SK-N-SH (cell line): ENCODE measurements around the gene OAF. TPM values are rescaled to one million over a fixed set of nuclear protein-coding genes. Genes with fewer than 3 reads are reported as not detected.

Source experiments
- CTCF ChIA-PET: fragments of 300-600, 350-600 bp; formaldehyde crosslinking; extraction: SDS; loops from one replicate; lab custom pipeline; 2021; lab: Yijun Ruan, JAX
- POLR2A ChIA-PET: fragments of 350-600 bp; sonication (Branson Sonifier 250); formaldehyde crosslinking; extraction: SDS; loops from one replicate; lab custom pipeline; 2020; ENCODE audit warnings: antibody characterized with exemption, inconsistent platforms; lab: Yijun Ruan, JAX
- DNase-seq: peaks from one replicate; pipeline ENCODE4 v3.0.0; 2012
- H2AFZ ChIP-seq: fragments of 200-600 bp; sonication (generic); 2 replicates; pipeline ENCODE4 v1.8.1; 2016; ENCODE audit warnings: antibody characterized with exemption, mild to moderate bottlenecking, low read depth
- H3F3A ChIP-seq: fragments of 200-600 bp; sonication (generic); replicated peaks from 2 replicates; pipeline ENCODE3; 2016; ENCODE audit warnings: antibody characterized with exemption, mild to moderate bottlenecking; ENCODE audit not compliant: insufficient read depth
- H3K27ac ChIP-seq, 2 experiments: fragments of 200-500 bp in 1 of 2; fragments of 200-600 bp in 1 of 2; sonication (Bioruptor generic) in 1 of 2; sonication (generic), shearing (Covaris generic) in 1 of 2; 2 replicates each; pipeline versions ENCODE4 v1.5.1 to v1.6.1; 2014 to 2016; ENCODE audit warnings: low read depth in 2 of 2, inconsistent platforms in 1 of 2, low read length in 1 of 2, mild to moderate bottlenecking in 1 of 2, mixed read lengths in 1 of 2
- H3K27me3 ChIP-seq: fragments of 200-600 bp; sonication (generic), shearing (Covaris generic); 2 replicates; pipeline ENCODE4 v1.6.1; 2016; ENCODE audit warnings: mixed run types; ENCODE audit not compliant: insufficient read depth
- H3K36me3 ChIP-seq, 2 experiments: fragments of 200-500 bp in 1 of 2; fragments of 200-600 bp in 1 of 2; sonication (Bioruptor generic) in 1 of 2; sonication (generic) in 1 of 2; replicated peaks in 1 of 2; 2 replicates each; pipeline versions ENCODE3 to v1.5.1; 2014 to 2016; ENCODE audit warnings: low read length in 1 of 2, mild to moderate bottlenecking in 1 of 2; ENCODE audit not compliant: insufficient read depth in 2 of 2, control insufficient read depth in 1 of 2
- H3K4me1 ChIP-seq, 2 experiments: fragments of 200-500 bp in 1 of 2; fragments of 200-600 bp in 1 of 2; sonication (Bioruptor generic) in 1 of 2; sonication (generic), shearing (Covaris generic) in 1 of 2; 2 replicates each; pipeline versions ENCODE4 v1.5.1 to v1.6.1; 2014 to 2016; ENCODE audit warnings: low read depth in 1 of 2, low read length in 1 of 2, mixed run types in 1 of 2; ENCODE audit not compliant: insufficient read depth in 2 of 2, control insufficient read depth in 1 of 2
- H3K4me2 ChIP-seq: fragments of 200-600 bp; sonication (generic), shearing (Covaris generic); 2 replicates; pipeline ENCODE4 v1.6.1; 2017; ENCODE audit warnings: mixed run types
- H3K4me3 ChIP-seq, 2 experiments: fragments of 200-500 bp in 1 of 2; fragments of 200-600 bp in 1 of 2; sonication (Bioruptor generic) in 1 of 2; sonication (generic), shearing (Covaris generic) in 1 of 2; 2 replicates each; pipeline versions ENCODE4 v1.5.1 to v1.8.1; 2014 to 2016; ENCODE audit warnings: low read depth in 2 of 2, inconsistent platforms in 1 of 2, low read length in 1 of 2, mild to moderate bottlenecking in 1 of 2, mixed read lengths in 1 of 2, moderate library complexity in 1 of 2
- H3K79me2 ChIP-seq: fragments of 200-600 bp; sonication (generic); 2 replicates; pipeline ENCODE4 v1.8.1; 2017; ENCODE audit warnings: mild to moderate bottlenecking; ENCODE audit not compliant: insufficient read depth
- H3K9ac ChIP-seq: fragments of 200-600 bp; sonication (generic); 2 replicates; pipeline ENCODE4 v1.6.1; 2017; ENCODE audit warnings: mixed run types
- H3K9me2 ChIP-seq: fragments of 200-600 bp; sonication (generic); 2 replicates; pipeline ENCODE4 v1.6.1; 2017; ENCODE audit warnings: mixed run types
- H3K9me3 ChIP-seq: fragments of 200-600 bp; sonication (generic); 2 replicates; pipeline ENCODE4 v1.6.1; 2017; ENCODE audit warnings: mixed run types, mild to moderate bottlenecking, moderate library complexity
- H4K20me1 ChIP-seq: fragments of 200-600 bp; sonication (generic); 2 replicates; pipeline ENCODE4 v1.6.1; 2017; ENCODE audit warnings: mild to moderate bottlenecking, mixed run types; ENCODE audit not compliant: insufficient read depth
- CHD2 ChIP-seq: fragments of 150-350 bp; IDR thresholded peaks from 2 replicates; pipeline ENCODE4 v1.6.1; 2018; ENCODE audit warnings: low read length; ENCODE audit not compliant: partially characterized antibody
- ELF1 ChIP-seq: IDR thresholded peaks from 2 replicates; pipeline ENCODE4 v1.4.0; 2012
- EP300 ChIP-seq, 2 experiments: IDR thresholded peaks; 2 replicates each; pipeline versions ENCODE4 v1.4.0 to v1.6.1; 2012; ENCODE audit warnings: borderline replicate concordance in 1 of 2, low read depth in 1 of 2, low read length in 1 of 2
- EZH2phosphoT487 ChIP-seq: fragments of 200-600 bp; sonication (generic); IDR thresholded peaks from 2 replicates; pipeline ENCODE4 v1.6.1; 2017; ENCODE audit warnings: low read depth, mixed run types, mild to moderate bottlenecking, antibody characterized with exemption, moderate library complexity, borderline replicate concordance
- FOSL2 ChIP-seq: IDR thresholded peaks from 2 replicates; pipeline ENCODE4 v1.4.0; 2012; ENCODE audit warnings: low read depth, mild to moderate bottlenecking, moderate library complexity, borderline replicate concordance
- FOXJ3 ChIP-seq: sonication (generic); formaldehyde crosslinking; IDR thresholded peaks from 2 replicates; pipeline ENCODE4 v1.5.1; 2020; ENCODE audit warnings: mild to moderate bottlenecking, missing genetic modification reagents
- FOXM1 ChIP-seq: IDR thresholded peaks from 2 replicates; pipeline ENCODE4 v1.4.0; 2012; ENCODE audit warnings: low read depth, mild to moderate bottlenecking
- IRF3 ChIP-seq: fragments of 150-350 bp; IDR thresholded peaks from 2 replicates; pipeline ENCODE4 v1.6.1; 2016; ENCODE audit warnings: mild to moderate bottlenecking, low read depth, low read length
- JUND ChIP-seq: IDR thresholded peaks from 2 replicates; pipeline ENCODE4 v1.4.0; 2012
- MEF2A ChIP-seq: IDR thresholded peaks from 2 replicates; pipeline ENCODE4 v1.4.0; 2012; ENCODE audit warnings: low read depth, borderline replicate concordance
- NRF1 ChIP-seq: IDR thresholded peaks from 2 replicates; pipeline ENCODE4 v1.6.1; 2012; ENCODE audit warnings: low read depth, mild to moderate bottlenecking, low read length
- PBX3 ChIP-seq: IDR thresholded peaks from 2 replicates; pipeline ENCODE4; 2012
- POLR2AphosphoS5 ChIP-seq: IDR thresholded peaks from 2 replicates; pipeline ENCODE4 v1.6.1; 2012; ENCODE audit warnings: low read depth, low read length
- RAD21 ChIP-seq: IDR thresholded peaks from 2 replicates; pipeline ENCODE4 v1.6.1; 2012; ENCODE audit warnings: mild to moderate bottlenecking, low read length
- RXRA ChIP-seq: IDR thresholded peaks from 2 replicates; pipeline ENCODE4 v1.4.0; 2012; ENCODE audit warnings: low read depth, mild to moderate bottlenecking, borderline replicate concordance
- SIN3A ChIP-seq: IDR thresholded peaks from 2 replicates; pipeline ENCODE4 v1.6.1; 2012; ENCODE audit warnings: low read depth, mild to moderate bottlenecking, low read length, moderate library complexity, borderline replicate concordance
- SMC3 ChIP-seq: IDR thresholded peaks from 2 replicates; pipeline ENCODE4 v1.6.1; 2012; ENCODE audit warnings: low read depth, low read length, improper control_type of control experiment
- TEAD4 ChIP-seq: IDR thresholded peaks from 2 replicates; pipeline ENCODE4 v1.4.0; 2012; ENCODE audit warnings: mild to moderate bottlenecking, borderline replicate concordance; ENCODE audit not compliant: insufficient read depth
- WGBS: methylation state at CpG from one replicate; pipeline ENCODE4 v1.1.6; 2017; ENCODE audit warnings: low lambda C conversion rate; 5-methylcytosine and 5-hydroxymethylcytosine counted together
- polyA plus RNA-seq, 3 experiments: library from polyadenylated mRNA; depleted of rRNA; stranded (reverse); fragments of >200 nt; gene quantifications; 2 replicates each; pipeline ENCODE4 v1.2.3, GENCODE V29; 2012
- TF ChIP-seq, protein P1 (sequence below): fragments of 200-600 bp; sonication (generic); IDR thresholded peaks from 2 replicates; pipeline ENCODE4 v1.6.1; 2017; ENCODE audit warnings: antibody characterized with exemption, mild to moderate bottlenecking, moderate library complexity

Gene OAF
- polyA plus RNA-seq, 1 of the 3 experiments (the other 2 are of a cell fraction): 28.0 TPM

DNA sequence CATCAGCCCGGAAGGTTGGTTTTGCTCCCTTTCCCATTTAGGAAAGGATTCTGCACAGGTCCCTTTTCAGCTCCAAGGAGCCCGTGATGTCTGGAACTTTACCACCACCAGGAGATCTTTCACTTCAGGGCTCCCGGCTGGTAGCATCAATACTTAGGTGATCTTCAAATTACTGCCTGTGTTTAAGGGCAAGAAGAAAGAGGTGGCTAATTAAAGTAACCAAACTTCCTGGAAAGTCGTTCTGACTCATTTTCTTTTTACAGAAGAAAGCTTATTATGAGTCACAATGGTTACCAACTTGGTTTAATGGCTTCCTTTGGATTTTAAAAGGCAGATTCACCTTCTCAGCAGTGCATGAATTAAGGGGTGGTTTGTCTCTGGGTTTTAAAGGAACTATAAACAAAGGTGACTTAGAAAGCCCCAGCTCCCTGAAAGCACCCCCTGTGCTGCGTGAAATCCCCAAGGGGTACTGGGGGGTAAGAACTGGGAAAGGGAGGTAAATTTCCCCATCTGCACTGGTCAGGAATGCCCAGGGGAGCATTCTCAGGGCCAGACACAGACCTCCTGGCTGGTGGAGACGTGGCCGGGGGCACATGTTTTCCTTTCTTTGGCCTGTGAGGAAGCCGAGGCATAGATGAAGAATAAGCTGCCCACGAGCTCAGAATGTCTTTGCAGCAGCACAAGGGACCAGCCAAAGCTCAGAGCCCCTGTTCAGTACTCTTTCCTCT, 37.9 kb downstream of the OAF start:
- peaks cover 4% of the 10 kb centered on the region for H3F3A ChIP-seq
- H3K79me2 ChIP-seq: no peaks in the 10 kb centered on the region
- H3K4me2 ChIP-seq: peak overlapping the region; percentile 33; the same call in 1 of the 2 replicates
- CTCF ChIA-PET: interaction anchor here (0.6 to 13.2 kb wide), 10 partner anchors 9 to 80 kb away, joined by 3 to 143 read pairs (median 4); partner anchors contain the start of gene POU2F3
- no peaks in the 10 kb centered on the region for H3K36me3 ChIP-seq
- no peak overlapping the region for H3K9ac ChIP-seq
- 54% methylated on average over 6 of the region's 9 CpGs for WGBS
- no peaks in the 10 kb centered on the region for H4K20me1 ChIP-seq
- H2AFZ ChIP-seq: peak overlapping the region; percentile 79; the same call in 1 of the 2 replicates
- H3K9me3 ChIP-seq: no peaks in the 10 kb centered on the region
- no peak overlapping the region; a peak in 1 of 4 replicates for H3K27ac ChIP-seq
- peak; percentile 71; the same call in 1 of the 2 replicates for TF ChIP-seq MEF2A
- TF ChIP-seq FOSL2: peak; percentile 75; the same call in 1 of the 2 replicates
- no peak for TF ChIP-seq POLR2AphosphoS5
- no peak for DNase-seq
- H3K9me2 ChIP-seq: no peaks in the 10 kb centered on the region
- H3K4me3 ChIP-seq: no peak overlapping the region
- peaks cover 5% of the 10 kb centered on the region; the same call in 1 of the 2 replicates for H3K27me3 ChIP-seq
- peaks cover 6 to 12% of the 10 kb centered on the region in 2 experiments; a peak in 3 of 4 replicates for H3K4me1 ChIP-seq
- POLR2A ChIA-PET: no interaction called here

- no peaks in the 10 kb centered on the region for H3K79me2 ChIP-seq
- H3K9me3 ChIP-seq: no peaks in the 10 kb centered on the region
- peak overlapping the region; percentile 33; the same call in 1 of the 2 replicates for H3K4me2 ChIP-seq
- H3K4me3 ChIP-seq: no peak overlapping the region
- H4K20me1 ChIP-seq: no peaks in the 10 kb centered on the region
- H3K36me3 ChIP-seq: no peaks in the 10 kb centered on the region
- ChIA-PET CTCF (interaction anchor here (0.9 to 13.2 kb wide), 6 partner anchors 10 to 81 kb away, joined by 3 to 143 read pairs (median 8); partner anchors contain the start of gene POU2F3), POLR2A (no interaction called here)
- H3K9me2 ChIP-seq: no peaks in the 10 kb centered on the region
- H2AFZ ChIP-seq: no peak overlapping the region
- DNase-seq: no peak
- H3F3A ChIP-seq: peaks cover 4% of the 10 kb centered on the region
- WGBS: 80% methylated on average over 8 of the region's 8 CpGs
- no peak for TF ChIP-seq RXRA
- TF ChIP-seq JUND: no peak
- TF ChIP-seq SMC3: no peak
- TF ChIP-seq, protein P1, sequence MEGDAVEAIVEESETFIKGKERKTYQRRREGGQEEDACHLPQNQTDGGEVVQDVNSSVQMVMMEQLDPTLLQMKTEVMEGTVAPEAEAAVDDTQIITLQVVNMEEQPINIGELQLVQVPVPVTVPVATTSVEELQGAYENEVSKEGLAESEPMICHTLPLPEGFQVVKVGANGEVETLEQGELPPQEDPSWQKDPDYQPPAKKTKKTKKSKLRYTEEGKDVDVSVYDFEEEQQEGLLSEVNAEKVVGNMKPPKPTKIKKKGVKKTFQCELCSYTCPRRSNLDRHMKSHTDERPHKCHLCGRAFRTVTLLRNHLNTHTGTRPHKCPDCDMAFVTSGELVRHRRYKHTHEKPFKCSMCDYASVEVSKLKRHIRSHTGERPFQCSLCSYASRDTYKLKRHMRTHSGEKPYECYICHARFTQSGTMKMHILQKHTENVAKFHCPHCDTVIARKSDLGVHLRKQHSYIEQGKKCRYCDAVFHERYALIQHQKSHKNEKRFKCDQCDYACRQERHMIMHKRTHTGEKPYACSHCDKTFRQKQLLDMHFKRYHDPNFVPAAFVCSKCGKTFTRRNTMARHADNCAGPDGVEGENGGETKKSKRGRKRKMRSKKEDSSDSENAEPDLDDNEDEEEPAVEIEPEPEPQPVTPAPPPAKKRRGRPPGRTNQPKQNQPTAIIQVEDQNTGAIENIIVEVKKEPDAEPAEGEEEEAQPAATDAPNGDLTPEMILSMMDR: no peak
- TF ChIP-seq RAD21: no peak
- no peak for TF ChIP-seq EZH2phosphoT487
- no peak for TF ChIP-seq TEAD4
- no peak for TF ChIP-seq CHD2
- TF ChIP-seq PBX3: no peak
- TF ChIP-seq MEF2A: no peak
- TF ChIP-seq ELF1: no peak
- TF ChIP-seq FOXJ3 (CRISPR knock-in tag): no peak
- TF ChIP-seq SIN3A: no peak
- no peak for TF ChIP-seq FOXM1
- no peak for TF ChIP-seq IRF3
- TF ChIP-seq NRF1: no peak
- no peak for TF ChIP-seq EP300 (IDR thresholded peaks at IDR 0.05; ENCODE audit: borderline replicate concordance in 1 of 2, low read depth in 1 of 2, low read length in 1 of 2)
- no peak overlapping the region for H3K9ac ChIP-seq
- H3K27ac ChIP-seq: no peak overlapping the region
- peaks cover 5% of the 10 kb centered on the region; the same call in 1 of the 2 replicates for H3K27me3 ChIP-seq
- peaks cover 6 to 12% of the 10 kb centered on the region in 2 experiments; a peak in 3 of 4 replicates for H3K4me1 ChIP-seq
These were observed 38.7 kb downstream of the OAF start for GRCh38 chr11:120249279-120250262.
